Sigmoid colon (tissue), 7 donors: ENCODE results near the gene MRPL57. TPM values are rescaled to one million over a fixed set of nuclear protein-coding genes. Genes with fewer than 3 reads are reported as not detected.
"Not testable (repeated sequence)": the region's sequence is repeated elsewhere in the genome, so short reads cannot be mapped to it uniquely, and the experiment has no call there.

ENCODE experiments used
- DNase-seq: peaks from one replicate; pipeline ENCODE4 v3.0.0-alpha.2; 2019
- H3K27ac ChIP-seq, 4 donors: fragments of 200-600 bp; sonication (generic); one replicate each; pipeline ENCODE4 v1.5.1; 2016 to 2019; ENCODE audit warnings: mild to moderate bottlenecking in 1 of 4
- H3K27me3 ChIP-seq, 3 donors: fragments of 200-600 bp; sonication (generic); one replicate each; pipeline ENCODE4 v1.5.1; 2019; ENCODE audit warnings: mild to moderate bottlenecking in 1 of 3
- H3K36me3 ChIP-seq, 4 donors: fragments of 200-600 bp; sonication (generic); one replicate each; pipeline ENCODE4 v1.5.1; 2016 to 2019
- H3K4me1 ChIP-seq, 4 donors: fragments of 200-600 bp; sonication (generic); one replicate each; pipeline ENCODE4 v1.5.1; 2017 to 2019
- H3K4me3 ChIP-seq, 4 donors: fragments of 200-600 bp; sonication (generic); one replicate each; pipeline ENCODE4 v1.5.1; 2017 to 2019; ENCODE audit warnings: mild to moderate bottlenecking in 2 of 4, moderate library complexity in 1 of 4
- H3K9me3 ChIP-seq, 4 donors: fragments of 200-600 bp in 3 of 4; sonication (generic) in 3 of 4; one replicate each; pipeline versions ENCODE4 v1.5.1 to v1.6.1; 2013 to 2019
- EP300 ChIP-seq, 4 donors: sonication (generic); formaldehyde crosslinking; IDR thresholded peaks; one replicate each; pipeline ENCODE4 v1.6.1; 2017; ENCODE audit warnings: antibody characterized with exemption in 4 of 4
- POLR2A ChIP-seq, 2 donors: fragments of 450-650 bp; IDR thresholded peaks; one replicate each; pipeline ENCODE4 v1.6.1; 2016; ENCODE audit warnings: antibody characterized with exemption in 2 of 2, mild to moderate bottlenecking in 2 of 2, moderate library complexity in 2 of 2
- POLR2AphosphoS5 ChIP-seq, 4 donors: sonication (generic); formaldehyde crosslinking; IDR thresholded peaks; one replicate each; pipeline ENCODE4 v1.6.1; 2017; ENCODE audit warnings: antibody characterized with exemption in 4 of 4
- WGBS, 2 donors: extraction: QIAGEN DNeasy Blood & Tissue Kit; methylation state at CpG; one replicate each; pipeline ENCODE4 v1.1.7; 2013; 5-methylcytosine and 5-hydroxymethylcytosine counted together
- intact Hi-C: fragments of 100-400 bp; cut with DNase I; formaldehyde crosslinking; loops from one replicate; pipeline ENCODE4 v1.15.1; 2023
- polyA plus RNA-seq, 3 donors: library from polyadenylated mRNA; stranded (reverse); fragments of 200-250 nt; gene quantifications; one replicate each; pipeline ENCODE4 v1.2.3, GENCODE V29; 2013
- total RNA-seq, 4 donors: library from RNA; depleted of rRNA; stranded (reverse); fragments of >200 nt; gene quantifications; one replicate each; pipeline ENCODE4 v1.1.0, GENCODE V29; 2016
- TF ChIP-seq, protein P1 (sequence below), 4 experiments: fragments of 450-650 bp in 3 of 4; fragments of 200-600 bp in 1 of 4; IDR thresholded peaks; one replicate each; pipeline ENCODE4 v1.5.1; 2016 to 2019; ENCODE audit warnings: antibody characterized with exemption in 4 of 4, mild to moderate bottlenecking in 3 of 4, moderate library complexity in 2 of 4
- donor health status: healthy with polysubstance abuse.
- donor health status: Bipolar disorder and iron deficiency.
- donor health status: healthy.

Gene MRPL57
- total and polyA plus RNA-seq, 7 donors, result 21.0 to 51.0 (median 25.8) TPM

DNA sequence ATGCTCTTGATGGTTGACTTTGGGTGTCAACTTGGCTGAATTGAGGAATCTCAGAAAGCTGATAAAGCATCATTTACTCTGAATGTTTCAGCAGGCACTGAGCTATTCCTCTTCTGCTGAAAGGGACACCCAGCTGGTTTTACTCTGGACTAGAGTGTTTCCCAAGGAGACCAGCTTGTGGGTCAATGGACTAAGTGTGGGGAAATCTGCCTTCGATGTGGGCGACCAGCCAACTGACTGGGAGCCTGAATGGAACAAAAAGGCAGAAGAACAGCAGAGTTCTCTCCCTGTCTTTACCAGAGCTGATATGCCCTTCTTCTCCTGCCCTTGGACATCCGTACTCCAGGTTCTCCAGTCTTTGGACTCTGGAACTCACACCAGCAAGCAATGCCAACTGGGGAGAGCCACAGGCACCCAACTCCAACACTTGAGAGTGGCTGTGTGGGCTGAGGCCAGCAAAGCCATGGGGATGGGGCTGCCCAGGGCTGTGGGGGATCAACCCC, 32.2 kb downstream of the MRPL57 start:
- Histone ChIP-seq H3K4me1 (no peaks in the 10 kb centered on the region), H3K4me3 (no peak overlapping the region), H3K27me3 (no peaks in the 10 kb centered on the region), H3K36me3 (no peaks in the 10 kb centered on the region), H3K9me3 (no peaks in the 10 kb centered on the region), H3K27ac (no peak overlapping the region)
- intact Hi-C loops, result no loop called here
- TF ChIP-seq, protein P1, sequence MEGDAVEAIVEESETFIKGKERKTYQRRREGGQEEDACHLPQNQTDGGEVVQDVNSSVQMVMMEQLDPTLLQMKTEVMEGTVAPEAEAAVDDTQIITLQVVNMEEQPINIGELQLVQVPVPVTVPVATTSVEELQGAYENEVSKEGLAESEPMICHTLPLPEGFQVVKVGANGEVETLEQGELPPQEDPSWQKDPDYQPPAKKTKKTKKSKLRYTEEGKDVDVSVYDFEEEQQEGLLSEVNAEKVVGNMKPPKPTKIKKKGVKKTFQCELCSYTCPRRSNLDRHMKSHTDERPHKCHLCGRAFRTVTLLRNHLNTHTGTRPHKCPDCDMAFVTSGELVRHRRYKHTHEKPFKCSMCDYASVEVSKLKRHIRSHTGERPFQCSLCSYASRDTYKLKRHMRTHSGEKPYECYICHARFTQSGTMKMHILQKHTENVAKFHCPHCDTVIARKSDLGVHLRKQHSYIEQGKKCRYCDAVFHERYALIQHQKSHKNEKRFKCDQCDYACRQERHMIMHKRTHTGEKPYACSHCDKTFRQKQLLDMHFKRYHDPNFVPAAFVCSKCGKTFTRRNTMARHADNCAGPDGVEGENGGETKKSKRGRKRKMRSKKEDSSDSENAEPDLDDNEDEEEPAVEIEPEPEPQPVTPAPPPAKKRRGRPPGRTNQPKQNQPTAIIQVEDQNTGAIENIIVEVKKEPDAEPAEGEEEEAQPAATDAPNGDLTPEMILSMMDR (IDR thresholded peaks at IDR 0.05), result no peak
- TF ChIP-seq POLR2AphosphoS5 (IDR thresholded peaks at IDR 0.05) (no peak), POLR2A (IDR thresholded peaks at IDR 0.05) (no peak), EP300 (IDR thresholded peaks at IDR 0.05) (no peak)
- no peak for DNase-seq
- 82 to 87% methylated on average over 3 of the region's 3 CpGs for WGBS, 2 donors

DNA sequence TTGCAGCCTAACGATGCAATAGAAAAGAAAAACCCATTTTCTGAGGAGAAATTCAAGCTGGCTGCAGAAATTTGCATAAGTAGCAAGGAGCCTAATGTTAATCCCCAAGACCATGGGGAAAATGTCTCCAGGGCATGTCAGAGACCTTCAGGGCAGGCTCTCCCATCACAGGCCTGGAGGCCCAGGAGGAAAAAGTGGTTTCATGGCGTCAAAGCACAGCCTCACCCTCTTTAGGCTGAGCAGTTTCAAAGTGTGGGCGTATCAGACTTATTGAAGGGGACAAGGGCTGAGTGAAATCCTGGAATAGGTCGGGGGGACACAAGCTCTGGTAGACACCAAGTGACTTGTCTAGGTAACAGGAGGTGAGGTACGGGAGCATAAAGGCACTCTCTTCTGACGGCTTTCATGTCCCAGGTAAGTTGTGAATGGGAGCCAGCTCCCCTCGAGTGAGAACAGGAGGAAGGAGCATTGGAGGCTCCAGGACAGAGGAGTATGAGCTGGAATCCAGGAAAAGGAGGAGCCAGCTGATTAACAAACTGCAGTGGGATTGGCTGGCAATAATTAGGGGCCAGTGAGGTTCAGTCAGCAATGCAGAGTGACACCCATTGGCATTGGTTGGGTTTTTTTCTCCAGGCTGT, 35.8 kb downstream of the MRPL57 start:
- Histone ChIP-seq H3K4me3 (no peak overlapping the region), H3K36me3 (no peaks in the 10 kb centered on the region), H3K27me3 (no peaks in the 10 kb centered on the region), H3K9me3 (no peaks in the 10 kb centered on the region), H3K27ac (no peak overlapping the region), H3K4me1 (peaks cover 0 to 4% (median 2%) of the 10 kb centered on the region in 4 donors)
- TF ChIP-seq EP300 (IDR thresholded peaks at IDR 0.05) (no peak), POLR2A (IDR thresholded peaks at IDR 0.05) (no peak), POLR2AphosphoS5 (IDR thresholded peaks at IDR 0.05) (no peak)
- TF ChIP-seq, protein P1 (IDR thresholded peaks at IDR 0.05), result no peak
- no peak for DNase-seq
- 80 to 88% methylated on average over 7 of the region's 7 CpGs for WGBS, 2 donors
- intact Hi-C loops, result no loop called here

DNA sequence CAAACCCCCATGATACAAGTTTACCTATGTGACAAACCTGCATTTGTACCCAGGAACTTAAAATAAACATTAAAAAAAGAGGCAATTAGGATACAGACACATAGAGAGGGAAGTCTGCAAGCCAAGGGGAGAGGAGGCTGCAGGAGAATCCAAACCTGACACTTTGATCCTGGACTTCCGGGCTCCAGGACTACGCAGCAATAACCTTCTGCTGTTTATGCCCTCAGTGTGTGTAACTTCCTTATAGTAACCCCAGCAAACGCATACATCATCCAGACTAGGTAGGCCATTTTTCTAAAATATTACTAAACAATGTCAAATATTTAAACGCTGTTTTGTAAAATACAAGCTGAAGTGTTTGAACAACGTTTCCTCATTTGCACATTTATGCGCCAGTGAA, 39.0 kb downstream of the MRPL57 start:
- 46 to 74% methylated on average over 6 of the region's 6 CpGs for WGBS, 2 donors
- H3K36me3 ChIP-seq, H3K4me1 ChIP-seq, H3K27ac ChIP-seq, H3K4me3 ChIP-seq, DNase-seq, H3K9me3 ChIP-seq, intact Hi-C loops, H3K27me3 ChIP-seq: not testable (repeated sequence)

DNA sequence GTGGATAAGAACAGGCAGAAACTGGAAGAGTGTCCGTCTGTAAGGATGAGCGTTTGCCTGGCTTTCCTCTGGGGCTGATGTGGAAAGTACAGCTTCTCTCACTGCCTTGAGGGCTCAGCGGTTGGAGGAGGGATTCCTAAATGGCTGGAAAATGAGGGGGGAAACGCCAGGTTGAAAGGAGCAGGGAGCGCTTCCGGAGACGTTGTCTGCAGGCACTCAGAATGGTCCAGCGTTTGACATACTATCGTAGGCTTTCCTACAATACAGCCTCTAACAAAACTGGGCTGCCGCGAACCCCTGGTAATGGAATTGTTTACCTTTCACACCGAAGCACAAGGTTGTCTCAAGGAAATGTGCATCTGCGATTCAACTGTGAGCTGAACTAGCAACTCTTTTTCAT, 39.9 kb downstream of the MRPL57 start:
- TF ChIP-seq POLR2A (IDR thresholded peaks at IDR 0.05) (no peak), POLR2AphosphoS5 (IDR thresholded peaks at IDR 0.05) (no peak), EP300 (IDR thresholded peaks at IDR 0.05) (no peak)
- TF ChIP-seq, protein P1 (IDR thresholded peaks at IDR 0.05), result no peak
- 47 to 55% methylated on average over 13 of the region's 13 CpGs for WGBS, 2 donors

DNA sequence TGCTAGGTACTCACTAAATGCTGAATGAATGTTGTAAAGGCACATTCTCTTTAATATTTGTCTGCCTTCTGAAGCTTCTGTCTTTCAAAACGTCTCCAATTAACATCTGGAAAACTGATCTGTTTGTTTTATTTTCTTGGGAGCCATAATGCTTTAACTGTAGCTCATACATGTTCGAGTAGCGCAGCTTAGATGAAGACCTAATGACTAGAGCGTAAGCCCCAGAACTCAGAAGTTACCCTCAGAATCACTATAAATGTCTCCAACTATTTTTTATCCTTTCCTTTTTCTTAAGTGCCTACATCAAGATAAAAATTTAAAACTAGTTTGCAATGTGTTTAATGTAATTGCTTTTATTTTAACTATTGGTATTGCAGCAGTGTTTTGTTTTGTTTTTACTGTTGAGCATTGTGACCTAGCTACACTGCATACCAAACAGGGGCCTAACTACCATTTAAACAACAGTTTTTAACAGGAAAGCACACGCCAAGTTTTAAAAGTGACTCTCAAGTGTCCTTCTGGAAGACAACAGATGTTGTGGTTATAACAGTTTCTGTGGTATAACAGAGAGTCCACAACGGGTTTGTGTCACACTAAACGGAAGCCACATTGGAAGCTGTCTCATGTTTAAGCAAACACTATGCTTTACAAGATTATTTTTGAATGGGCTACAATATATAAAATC, 42.0 kb downstream of the MRPL57 start:
- Histone ChIP-seq H3K27ac (no peak overlapping the region), H3K9me3 (peaks cover 0 to 10% (median 5%) of the 10 kb centered on the region in 4 donors), H3K27me3 (no peaks in the 10 kb centered on the region), H3K4me1 (peaks cover 0 to 4% (median 2%) of the 10 kb centered on the region in 4 donors), H3K36me3 (no peaks in the 10 kb centered on the region), H3K4me3 (no peak overlapping the region)
- WGBS, 2 donors, result 43 to 50% methylated on average over 7 of the region's 7 CpGs
- no peak for DNase-seq
- intact Hi-C loops, result no loop called here
- no peak for TF ChIP-seq EP300 (IDR thresholded peaks at IDR 0.05)
- TF ChIP-seq, protein P1 (IDR thresholded peaks at IDR 0.05), result no peak
- TF ChIP-seq POLR2A (IDR thresholded peaks at IDR 0.05), result no peak
- TF ChIP-seq POLR2AphosphoS5 (IDR thresholded peaks at IDR 0.05), result no peak

More for the DNA sequence above, 39.9 kb downstream of the MRPL57 start:
- Histone ChIP-seq H3K4me1 (peaks cover 0 to 4% (median 2%) of the 10 kb centered on the region in 4 donors), H3K27ac (no peak overlapping the region), H3K27me3 (no peaks in the 10 kb centered on the region), H3K9me3 (peaks cover 0 to 2% (median under 1%) of the 10 kb centered on the region in 4 donors), H3K4me3 (no peak overlapping the region), H3K36me3 (no peaks in the 10 kb centered on the region)
- DNase-seq, result no peak
- intact Hi-C loops, result no loop called here
